H1 (cell line): ENCODE measurements around the gene RAB3IP. TPM values are rescaled to one million over a fixed set of nuclear protein-coding genes. Genes with fewer than 3 reads are reported as not detected.

Source experiments
- CTCF ChIA-PET: fragments of 300-600 bp; sonication (Branson Sonifier 250); formaldehyde crosslinking; loops from one replicate; lab custom pipeline; 2021; ENCODE audit not compliant: partially characterized antibody; lab: Charles Lee
- POLR2A ChIA-PET: fragments of 300-600 bp; sonication (Branson Sonifier 250); formaldehyde crosslinking; loops from one replicate; lab custom pipeline; 2021; ENCODE audit warnings: inconsistent platforms; ENCODE audit not compliant: partially characterized antibody; lab: Charles Lee
- DNase-seq, 2 experiments: peaks; one replicate each; pipeline versions ENCODE4 v3.0.0 to v3.0.0-alpha.2; 2010 to 2022; ENCODE audit warnings: low spot score in 2 of 2, low read depth in 1 of 2, mixed read lengths in 1 of 2
- FAIRE-seq: peaks from 2 replicates; lab custom pipeline; 2011; peaks lifted over from hg19 to GRCh38; lab: Jason Lieb, UNC
- H2AFZ ChIP-seq: 2 replicates; pipeline ENCODE4 v1.8.1; 2012; ENCODE audit warnings: low read length, inconsistent platforms
- H2AK5ac ChIP-seq: 2 replicates; pipeline ENCODE4 v1.6.1; 2013; ENCODE audit warnings: low read depth, low read length
- H2BK120ac ChIP-seq: replicated peaks from 2 replicates; pipeline ENCODE3; 2013; ENCODE audit warnings: low read depth, low read length, inconsistent platforms
- H2BK12ac ChIP-seq: 2 replicates; pipeline ENCODE4 v1.6.1; 2013; ENCODE audit warnings: low read depth, low read length
- H2BK15ac ChIP-seq: 2 replicates; pipeline ENCODE4 v1.6.1; 2013; ENCODE audit warnings: low read length
- H2BK20ac ChIP-seq: 2 replicates; pipeline ENCODE4 v1.6.1; 2013; ENCODE audit warnings: low read length
- H2BK5ac ChIP-seq: 2 replicates; pipeline ENCODE4 v1.6.1; 2013; ENCODE audit warnings: low read depth, low read length
- H3K14ac ChIP-seq: 2 replicates; pipeline ENCODE4 v1.6.1; 2013; ENCODE audit warnings: inconsistent platforms; ENCODE audit not compliant: insufficient read length
- H3K18ac ChIP-seq: 2 replicates; pipeline ENCODE4 v1.6.1; 2013; ENCODE audit warnings: low read length; ENCODE audit errors: extremely low read depth
- H3K23ac ChIP-seq: 2 replicates; pipeline ENCODE4 v1.6.1; 2013; ENCODE audit warnings: inconsistent platforms; ENCODE audit not compliant: insufficient read length
- H3K23me2 ChIP-seq: 2 replicates; pipeline ENCODE4 v1.6.1; 2013; ENCODE audit warnings: low read depth, low read length
- H3K27ac ChIP-seq: 2 replicates; pipeline ENCODE4 v1.6.1; 2011; ENCODE audit warnings: low read depth, low read length, inconsistent platforms
- H3K27me3 ChIP-seq, 4 experiments: replicated peaks in 1 of 4; 1 replicate in 1 of 4; 2 replicates in 3 of 4; pipeline versions ENCODE4 v1.6.1 to v1.8.1; 2011 to 2013; ENCODE audit warnings: low read length in 3 of 4, mild to moderate bottlenecking in 3 of 4, inconsistent platforms in 2 of 4, mixed read lengths in 2 of 4, moderate library complexity in 1 of 4; ENCODE audit not compliant: control insufficient read depth in 3 of 4, insufficient read depth in 3 of 4; ENCODE audit errors: extremely low read depth in 1 of 4
- H3K36me3 ChIP-seq, 4 experiments: 2 replicates each; pipeline versions ENCODE4 v1.6.1 to v1.8.1; 2011 to 2013; ENCODE audit warnings: mild to moderate bottlenecking in 4 of 4, low read length in 3 of 4, moderate library complexity in 2 of 4, control low read depth in 1 of 4, inconsistent platforms in 1 of 4; ENCODE audit not compliant: insufficient read depth in 4 of 4, control insufficient read depth in 2 of 4
- H3K4ac ChIP-seq: replicated peaks from 2 replicates; pipeline ENCODE3; 2013; ENCODE audit warnings: low read length, low read depth, mixed read lengths, inconsistent platforms; ENCODE audit not compliant: insufficient read length
- H3K4me1 ChIP-seq, 4 experiments: replicated peaks in 1 of 4; 1 replicate in 1 of 4; 2 replicates in 3 of 4; pipeline versions ENCODE4 v1.6.1 to v1.8.1; 2011 to 2013; ENCODE audit warnings: low read length in 3 of 4, inconsistent platforms in 2 of 4, mixed read lengths in 1 of 4; ENCODE audit not compliant: insufficient read depth in 4 of 4, control insufficient read depth in 3 of 4
- H3K4me2 ChIP-seq, 2 experiments: 2 replicates each; pipeline versions ENCODE4 v1.6.1 to v1.8.1; 2011 to 2013; ENCODE audit warnings: low read depth in 2 of 2, low read length in 2 of 2, control low read depth in 1 of 2, inconsistent platforms in 1 of 2, mild to moderate bottlenecking in 1 of 2; ENCODE audit not compliant: insufficient read depth in 1 of 2
- H3K4me3 ChIP-seq, 4 experiments: fragments of 200-600, 300-600 bp in 1 of 4; sonication (generic), shearing (Covaris generic), sonication (Bioruptor Twin) in 1 of 4; 2 replicates each; pipeline versions ENCODE4 v1.5.1 to v1.8.1; 2011 to 2016; ENCODE audit warnings: low read length in 4 of 4, low read depth in 3 of 4, control low read depth in 2 of 4, inconsistent platforms in 2 of 4, mild to moderate bottlenecking in 2 of 4, mixed read lengths in 1 of 4, moderate library complexity in 1 of 4; ENCODE audit not compliant: insufficient read depth in 2 of 4; ENCODE audit errors: extremely low read depth in 1 of 4
- H3K56ac ChIP-seq: replicated peaks from 2 replicates; pipeline ENCODE3; 2013; ENCODE audit warnings: low read depth, mild to moderate bottlenecking, mixed read lengths, low read length, inconsistent platforms; ENCODE audit not compliant: insufficient read length
- H3K79me1 ChIP-seq: 2 replicates; pipeline ENCODE4 v1.6.1; 2013; ENCODE audit warnings: low read depth, low read length, control low read depth
- H3K79me2 ChIP-seq, 2 experiments: 2 replicates each; pipeline versions ENCODE4 v1.6.1 to v1.8.1; 2012 to 2013; ENCODE audit warnings: low read length in 2 of 2, mild to moderate bottlenecking in 2 of 2, inconsistent platforms in 1 of 2; ENCODE audit not compliant: insufficient read depth in 2 of 2, control insufficient read depth in 1 of 2
- H3K9ac ChIP-seq, 4 experiments: replicated peaks in 1 of 4; 1 replicate in 1 of 4; 2 replicates in 3 of 4; pipeline versions ENCODE4 v1.6.1 to v1.8.1; 2011 to 2013; ENCODE audit warnings: low read depth in 3 of 4, low read length in 3 of 4, control low read depth in 2 of 4, mild to moderate bottlenecking in 2 of 4, moderate library complexity in 2 of 4, inconsistent platforms in 1 of 4; ENCODE audit errors: extremely low read depth in 1 of 4
- H3K9me3 ChIP-seq, 2 experiments: 2 replicates each; pipeline versions ENCODE4 v1.6.1 to v1.8.1; 2012 to 2013; ENCODE audit warnings: mild to moderate bottlenecking in 2 of 2, moderate library complexity in 2 of 2, control low read depth in 1 of 2, inconsistent platforms in 1 of 2, low read depth in 1 of 2, low read length in 1 of 2, mixed read lengths in 1 of 2; ENCODE audit not compliant: insufficient read depth in 2 of 2
- H4K20me1 ChIP-seq, 2 experiments: replicated peaks in 1 of 2; 2 replicates each; pipeline versions ENCODE3 to v1.8.1; 2011 to 2013; ENCODE audit warnings: inconsistent platforms in 2 of 2, low read length in 2 of 2, mild to moderate bottlenecking in 1 of 2; ENCODE audit not compliant: insufficient read depth in 2 of 2, control insufficient read depth in 1 of 2
- H4K5ac ChIP-seq: 2 replicates; pipeline ENCODE4 v1.6.1; 2013; ENCODE audit warnings: low read length, low read depth, mixed read lengths, inconsistent platforms; ENCODE audit not compliant: insufficient read length
- H4K8ac ChIP-seq: 2 replicates; pipeline ENCODE4 v1.8.0; 2013; ENCODE audit warnings: mild to moderate bottlenecking, moderate library complexity, low read length, inconsistent platforms; ENCODE audit not compliant: insufficient read depth; ENCODE audit errors: extremely low read depth
- H4K91ac ChIP-seq: replicated peaks from 2 replicates; pipeline ENCODE3; 2013; ENCODE audit warnings: low read length, mixed read lengths, inconsistent platforms; ENCODE audit not compliant: insufficient read length
- NRF1 ChIP-seq: IDR thresholded peaks from 2 replicates; pipeline ENCODE4 v1.6.1; 2011; ENCODE audit warnings: mild to moderate bottlenecking, low read depth, low read length, improper control_type of control experiment
- WGBS, 2 experiments: shearing (Covaris generic) in 1 of 2; methylation state at CpG; one replicate each; pipeline versions ENCODE4 v1.1.6 to v1.1.7; 2013 to 2015; ENCODE audit warnings: low lambda C conversion rate in 2 of 2, mixed read lengths in 2 of 2, inconsistent platforms in 1 of 2, low coverage in 1 of 2, missing lambda C conversion rate in 1 of 2; ENCODE audit not compliant: insufficient replicate concordance in 2 of 2, insufficient coverage in 1 of 2, insufficient read length in 1 of 2; ENCODE audit errors: extremely low coverage in 1 of 2, missing lambda C conversion rate in 1 of 2; 5-methylcytosine and 5-hydroxymethylcytosine counted together
- polyA plus RNA-seq, 7 experiments: library from polyadenylated mRNA; depleted of rRNA in 3 of 7; stranded (reverse) in 5 of 7; unstranded in 2 of 7; fragments of >200 nt in 5 of 7; fragments of 200-250 nt in 2 of 7; gene quantifications; 1 replicate in 5 of 7; 2 replicates in 1 of 7; 4 replicates in 1 of 7; pipeline versions ENCODE4 v1.2.1 to v1.2.3, GENCODE V29; 2011 to 2013; ENCODE audit warnings: missing spikeins in 2 of 7, mixed read lengths in 2 of 7
- total RNA-seq: library from RNA; stranded (reverse); fragmentation: NEBNext Ultra II Directional; extraction: Animal tissue kit (Norgen Biotek cat#: 25700); gene quantifications from 2 replicates; pipeline ENCODE4 v1.2.1, GENCODE V29; 2021

The RAB3IP gene
- total and polyA plus RNA-seq, 2 of the 8 experiments (the other 6 are each of a cell fraction or from before 2014, with no cell fraction given) = 17.7 to 34.6 TPM

- Histone ChIP-seq H3K4ac (no peak overlapping the region), H2BK15ac (no peak overlapping the region), H2BK5ac (no peak overlapping the region), H2AFZ (no peak overlapping the region), H4K91ac (no peak overlapping the region), H2BK120ac (no peak overlapping the region), H2BK20ac (no peak overlapping the region), H3K18ac (no peak overlapping the region), H3K4me2 (no peak overlapping the region), H3K27me3 (peaks cover 0 to 3% (median 0%) of the 10 kb centered on the region in 4 experiments; a peak in 3 of 7 replicates), H2AK5ac (no peak overlapping the region), H3K9ac (no peak overlapping the region), H3K4me3 (no peak overlapping the region), H4K20me1 (peaks cover 0 to 4% of the 10 kb centered on the region in 2 experiments), H3K23ac (no peak overlapping the region), H3K36me3 (peaks cover 0 to 3% (median 0%) of the 10 kb centered on the region in 4 experiments; a peak in 1 of 8 replicates), H3K14ac (no peak overlapping the region), H3K23me2 (peaks cover 7% of the 10 kb centered on the region), H2BK12ac (no peak overlapping the region), H3K79me1 (no peaks in the 10 kb centered on the region), H4K5ac (no peak overlapping the region), H4K8ac (no peak overlapping the region), H3K27ac (no peak overlapping the region), H3K9me3 (peaks cover 3 to 5% of the 10 kb centered on the region in 2 experiments; a peak in 2 of 4 replicates), H3K79me2 (peaks cover 0 to 24% of the 10 kb centered on the region in 2 experiments; a peak in 2 of 4 replicates), H3K56ac (no peak overlapping the region), H3K4me1 (peaks cover 0 to 2% (median 0%) of the 10 kb centered on the region in 4 experiments; a peak in 1 of 7 replicates)
- ChIA-PET POLR2A (interaction anchor here (0.7 kb wide), 1 partner anchor 9 kb away, joined by 3 read pairs; no protein-coding TSS in a partner anchor), CTCF (interaction anchor here (0.9 to 1.6 kb wide), 2 partner anchors 36 to 832 kb away, joined by 3 to 11 read pairs; no protein-coding TSS in a partner anchor)
- 93% methylated on average over 4 of the region's 4 CpGs; no CpG with 5 or more reads in 1 of the 2 experiments for WGBS, 2 experiments
- FAIRE-seq = no peak
- no peak for TF ChIP-seq NRF1
- no peak for DNase-seq
These were observed 5.4 kb downstream of the RAB3IP start for GRCh38 chr12:69744109-69744508.
